IPS-18c (cell line): ENCODE data around the gene HES6.

Source experiments
- H3K4me3 ChIP-seq: 2 replicates; pipeline ENCODE4 v1.7.0; 2013; ENCODE audit warnings: low read depth, mild to moderate bottlenecking, low read length, moderate library complexity; ENCODE audit not compliant: insufficient read depth
- H3K9me3 ChIP-seq: one replicate; pipeline ENCODE4 v1.6.1; 2013; ENCODE audit warnings: mild to moderate bottlenecking, low read length, moderate library complexity; ENCODE audit not compliant: control insufficient read depth, insufficient read depth

Gene HES6

GRCh38 chr2:238239863-238240756 lies at the start of gene HES6:
Gene HES6 (minus strand): TSS chr2:238240038. CDS start chr2:238239905, 133 bp downstream.
- peak within 1 kb of the TSS; percentile 71 for H3K4me3 ChIP-seq
- H3K9me3 ChIP-seq: peaks cover 7% of the 10 kb centered on the region

- H3K4me3 ChIP-seq: peak overlapping the region; percentile 78
- no peaks in the 10 kb centered on the region for H3K9me3 ChIP-seq
These were observed 49.7 kb upstream of the HES6 start for GRCh38 chr2:238289574-238289973.

GRCh38 chr2:238288650-238289573 lies 49.1 kb upstream of the HES6 start:
- no peaks in the 10 kb centered on the region for H3K9me3 ChIP-seq
- peak overlapping the region; percentile 78 for H3K4me3 ChIP-seq

- H3K9me3 ChIP-seq: no peaks in the 10 kb centered on the region
- H3K4me3 ChIP-seq: peak within 1 kb of the TSS; percentile 78
These were observed 48.2 kb upstream of the HES6 start, which contains the start of gene PER2 for GRCh38 chr2:238287737-238288649. Gene PER2 (minus strand): TSS chr2:238288610. CDS start chr2:238277936, 10,674 bp downstream.

- peak overlapping the region; percentile 78; the same call in 1 of the 2 replicates for H3K4me3 ChIP-seq
These were observed 47.3 kb upstream of the HES6 start for GRCh38 chr2:238286987-238287736.

GRCh38 chr2:238286551-238286950 lies 46.7 kb upstream of the HES6 start:
- H3K4me3 ChIP-seq: no peak overlapping the region
- no peaks in the 10 kb centered on the region for H3K9me3 ChIP-seq

More at GRCh38 chr2:238286987-238287736, 47.3 kb upstream of the HES6 start:
- no peaks in the 10 kb centered on the region for H3K9me3 ChIP-seq

GRCh38 chr2:238286095-238286494 lies 46.3 kb upstream of the HES6 start:
- Histone ChIP-seq H3K9me3 (no peaks in the 10 kb centered on the region), H3K4me3 (no peak overlapping the region)

GRCh38 chr2:238285653-238286082 lies 45.8 kb upstream of the HES6 start:
- H3K4me3 ChIP-seq: no peak overlapping the region
- H3K9me3 ChIP-seq: no peaks in the 10 kb centered on the region

GRCh38 chr2:238284802-238285515 lies 45.1 kb upstream of the HES6 start:
- H3K9me3 ChIP-seq: no peaks in the 10 kb centered on the region

GRCh38 chr2:238282861-238283738 lies 43.3 kb upstream of the HES6 start:
- Histone ChIP-seq H3K9me3 (no peaks in the 10 kb centered on the region), H3K4me3 (no peak overlapping the region)

More at GRCh38 chr2:238284802-238285515, 45.1 kb upstream of the HES6 start:
- H3K4me3 ChIP-seq: no peak overlapping the region

GRCh38 chr2:238281826-238282480 lies 42.1 kb upstream of the HES6 start:
- Histone ChIP-seq H3K9me3 (no peaks in the 10 kb centered on the region), H3K4me3 (no peak overlapping the region)

- H3K9me3 ChIP-seq: no peaks in the 10 kb centered on the region
- H3K4me3 ChIP-seq: no peak overlapping the region
These were observed 40.4 kb upstream of the HES6 start for GRCh38 chr2:238280083-238280825.

GRCh38 chr2:238279324-238279682 lies 39.5 kb upstream of the HES6 start:
- no peak overlapping the region for H3K4me3 ChIP-seq
- H3K9me3 ChIP-seq: no peaks in the 10 kb centered on the region
